Heart right ventricle (tissue), 16 donors: Measurements from ENCODE around the gene VANGL2. TPM values are rescaled to one million over a fixed set of nuclear protein-coding genes. Genes with fewer than 3 reads are reported as not detected.

ENCODE experiments used
- ATAC-seq, 8 donors: fragments of 200-7000 bp; cut with Tn5 transposase; one replicate each; pipeline ENCODE4 v1.9.1; 2020; ENCODE audit warnings: mild to moderate bottlenecking in 8 of 8, moderate library complexity in 8 of 8, moderate number of reproducible peaks in 1 of 8
- DNase-seq, 2 donors: peaks; one replicate each; pipeline ENCODE4 v3.0.0-alpha.2; 2020
- H3K27ac ChIP-seq, 10 donors: fragments of 200-600 bp; sonication (generic) in 2 of 10; one replicate each; pipeline versions ENCODE4 v1.5.0 to v1.8.0; 2020 to 2022; ENCODE audit warnings: mild to moderate bottlenecking in 3 of 10
- H3K27me3 ChIP-seq, 7 donors: fragments of 200-600 bp; one replicate each; pipeline ENCODE4 v1.8.0; 2021 to 2022; ENCODE audit warnings: mild to moderate bottlenecking in 2 of 7
- H3K36me3 ChIP-seq, 9 donors: fragments of 200-600 bp; sonication (generic) in 1 of 9; one replicate each; pipeline versions ENCODE4 v1.5.0 to v1.8.0; 2020 to 2022; ENCODE audit warnings: mild to moderate bottlenecking in 2 of 9
- H3K4me1 ChIP-seq, 9 donors: fragments of 200-600 bp; sonication (generic) in 1 of 9; one replicate each; pipeline versions ENCODE4 v1.5.0 to v1.8.0; 2020 to 2022; ENCODE audit warnings: mild to moderate bottlenecking in 4 of 9
- H3K4me3 ChIP-seq, 10 donors: fragments of 200-600 bp; sonication (generic) in 2 of 10; one replicate each; pipeline versions ENCODE4 v1.5.0 to v1.8.0; 2020 to 2022; ENCODE audit warnings: mild to moderate bottlenecking in 7 of 10, moderate library complexity in 2 of 10
- H3K9me3 ChIP-seq, 11 donors: fragments of 200-600 bp in 10 of 11; sonication (generic) in 2 of 11; one replicate each; pipeline versions ENCODE4 v1.5.0 to v1.8.0; 2013 to 2022; ENCODE audit warnings: mild to moderate bottlenecking in 2 of 11, control low read depth in 1 of 11, moderate library complexity in 1 of 11
- WGBS, 2 donors: extraction: QIAGEN DNeasy Blood & Tissue Kit; methylation state at CpG; one replicate each; pipeline ENCODE4 v1.1.7; 2013; ENCODE audit warnings: inconsistent platforms in 1 of 2; 5-methylcytosine and 5-hydroxymethylcytosine counted together
- intact Hi-C, 10 donors: fragments of 100-400 bp; cut with DNase I; formaldehyde crosslinking; loops; one replicate each; pipeline versions ENCODE4 v1.11.1 to v1.14.2; 2022
- polyA plus RNA-seq, 2 donors: library from polyadenylated mRNA; stranded (reverse); fragments of 200-250 nt; gene quantifications; one replicate each; pipeline ENCODE4 v1.2.3, GENCODE V29; 2013
- total RNA-seq, 10 donors: library from RNA; stranded (reverse); fragmentation: NEBNext Ultra II Directional in 3 of 10; extraction: Animal tissue kit (Norgen Biotek cat#: 25700) in 3 of 10; gene quantifications; one replicate each; pipeline versions ENCODE4 v1.2.1 to v1.2.4, GENCODE V29; 2021 to 2023
- TF ChIP-seq, protein P1 (sequence below), 9 donors: fragments of 200-600 bp; sonication (generic) in 2 of 9; IDR thresholded peaks; one replicate each; pipeline versions ENCODE4 v1.5.0 to v1.8.0; 2021 to 2022; ENCODE audit warnings: antibody characterized with exemption in 9 of 9, mild to moderate bottlenecking in 5 of 9, moderate library complexity in 1 of 9
- donor health status: Arrhythmogenic right ventricular cardiomyopathy.
- donor health status: ischemic (EF 13 %, LVEDD 7.1; RV severe dilation, severe dysfunction).
- donor health status: healthy with polysubstance abuse.
- donor health status: DM: no; HTN: yes; CAD: no.
- donor health status: DM: no; HTN: no; CAD: no.
- donor health status: ischemic (EF 25% LVEDD 6.9; RV normal size, moderate dysfunction).
- donor health status: ischemic (EF 25% LVEDD 5.7; RV mildly dilated, moderate dysfunction).
- donor health status: healthy.
- donor health status: DM: yes; HTN: yes; CAD: no.
- donor health status: Ischemic cardiomyopathy.
- donor health status: ischemic (EF 35%, LVEDD 5.7; RV mildly dilated, moderate dysfunction).
- donor health status: nonischemic (EF 11% LVEDD 7.7; RV severe dilation, severe dysfunction).
- donor health status: DM: yes; HTN: yes; CAD: no.
- donor health status: PGD.
- donor health status: ischemic (EF 29% LVEDD 5.4; RV normal size, mild dysfunction).
- donor health status: nonischemic (EF 23%, LVEDD 6.1; RV moderate dilation, normal function).

Gene VANGL2
- total and polyA plus RNA-seq, 12 donors = 0.68 to 4.1 (median 1.9) TPM

DNA sequence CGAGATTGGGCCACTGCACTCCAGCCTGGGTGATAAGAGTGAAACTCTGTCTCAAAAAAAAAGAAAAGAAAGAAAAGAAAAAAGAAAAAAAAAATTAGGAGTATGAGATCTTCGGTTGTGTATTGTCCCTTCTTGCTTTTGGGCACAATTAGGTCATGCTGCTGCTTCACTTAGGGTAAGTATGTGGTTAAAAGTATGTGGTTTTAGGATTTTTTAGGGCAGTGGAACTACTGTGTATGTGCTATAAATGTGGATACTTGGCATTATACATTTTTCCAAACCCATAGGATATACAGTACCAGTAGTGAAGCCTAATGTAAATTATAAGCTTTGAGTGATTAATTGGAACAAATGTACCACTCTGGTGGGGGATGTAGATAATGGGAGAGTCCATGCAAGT lies 31.2 kb downstream of the VANGL2 start:
- intact Hi-C loops = no loop called here
- H3K27ac ChIP-seq = no peak overlapping the region

DNA sequence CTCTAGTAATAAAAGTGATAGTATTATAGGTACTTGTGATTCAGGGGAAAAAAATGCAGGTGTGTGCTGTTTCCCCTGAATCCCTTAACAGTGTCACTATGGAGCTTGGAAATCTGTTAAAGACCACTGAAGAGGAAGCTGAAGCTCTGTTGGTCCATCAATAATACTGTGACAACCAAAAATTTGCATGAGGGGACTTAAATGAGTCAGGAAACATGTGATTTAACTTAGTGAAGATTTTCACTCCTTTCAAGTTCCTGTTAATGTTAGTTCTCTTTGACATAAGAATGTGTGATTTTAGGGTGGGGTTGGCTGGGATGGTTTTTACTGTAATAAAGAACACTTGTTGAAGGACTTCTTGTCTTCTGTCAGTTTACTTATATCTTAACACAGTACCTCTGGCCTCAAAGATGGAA lies 32.0 kb downstream of the VANGL2 start:
- no peaks in the 10 kb centered on the region for H3K36me3 ChIP-seq
- peaks cover 0 to 42% (median 9%) of the 10 kb centered on the region in 9 donors for H3K4me1 ChIP-seq
- no peaks in the 10 kb centered on the region for H3K9me3 ChIP-seq
- H3K27ac ChIP-seq = peak overlapping the region in 1 of 10 donors; percentile 74
- ATAC-seq (no peak), DNase-seq (no peak)
- no peak overlapping the region for H3K4me3 ChIP-seq
- intact Hi-C loops = loop anchor here in 1 of 10 donors (2.0 kb wide), 1 partner anchor 174 kb away; no protein-coding TSS in a partner anchor
- no peaks in the 10 kb centered on the region for H3K27me3 ChIP-seq
- TF ChIP-seq, protein P1, sequence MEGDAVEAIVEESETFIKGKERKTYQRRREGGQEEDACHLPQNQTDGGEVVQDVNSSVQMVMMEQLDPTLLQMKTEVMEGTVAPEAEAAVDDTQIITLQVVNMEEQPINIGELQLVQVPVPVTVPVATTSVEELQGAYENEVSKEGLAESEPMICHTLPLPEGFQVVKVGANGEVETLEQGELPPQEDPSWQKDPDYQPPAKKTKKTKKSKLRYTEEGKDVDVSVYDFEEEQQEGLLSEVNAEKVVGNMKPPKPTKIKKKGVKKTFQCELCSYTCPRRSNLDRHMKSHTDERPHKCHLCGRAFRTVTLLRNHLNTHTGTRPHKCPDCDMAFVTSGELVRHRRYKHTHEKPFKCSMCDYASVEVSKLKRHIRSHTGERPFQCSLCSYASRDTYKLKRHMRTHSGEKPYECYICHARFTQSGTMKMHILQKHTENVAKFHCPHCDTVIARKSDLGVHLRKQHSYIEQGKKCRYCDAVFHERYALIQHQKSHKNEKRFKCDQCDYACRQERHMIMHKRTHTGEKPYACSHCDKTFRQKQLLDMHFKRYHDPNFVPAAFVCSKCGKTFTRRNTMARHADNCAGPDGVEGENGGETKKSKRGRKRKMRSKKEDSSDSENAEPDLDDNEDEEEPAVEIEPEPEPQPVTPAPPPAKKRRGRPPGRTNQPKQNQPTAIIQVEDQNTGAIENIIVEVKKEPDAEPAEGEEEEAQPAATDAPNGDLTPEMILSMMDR (IDR thresholded peaks at IDR 0.05) = no peak

More for the DNA sequence above, 31.2 kb downstream of the VANGL2 start:
- TF ChIP-seq, protein P1 (IDR thresholded peaks at IDR 0.05) = no peak
- H3K9me3 ChIP-seq = no peaks in the 10 kb centered on the region
- 91 to 95% methylated on average over 2 of the region's 2 CpGs for WGBS, 2 donors
- H3K4me1 ChIP-seq = peaks cover 0 to 35% (median 9%) of the 10 kb centered on the region in 9 donors
- ATAC-seq (no peak), DNase-seq (no peak)
- H3K36me3 ChIP-seq = peaks cover 0 to 1% (median 0%) of the 10 kb centered on the region in 9 donors
- H3K4me3 ChIP-seq = no peak overlapping the region
- no peaks in the 10 kb centered on the region for H3K27me3 ChIP-seq

DNA sequence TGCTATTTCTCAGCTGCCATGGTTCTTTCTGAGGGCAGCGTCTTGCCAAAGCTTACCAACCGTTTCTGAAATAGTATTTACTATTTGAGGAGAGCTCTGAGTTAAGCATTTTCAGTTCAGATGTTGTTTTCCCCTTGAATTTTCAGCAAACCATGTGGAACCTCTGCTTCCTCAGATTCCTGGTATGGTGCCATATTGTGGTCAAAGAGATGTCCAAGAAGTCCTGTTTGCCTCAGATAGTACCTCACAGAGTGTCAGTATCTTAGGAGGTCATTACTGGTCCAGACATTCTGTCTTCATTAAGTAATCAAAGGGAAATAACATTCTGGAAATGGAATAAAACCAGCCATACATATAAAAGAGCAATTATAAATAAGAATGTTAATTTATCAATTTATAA lies 36.6 kb downstream of the VANGL2 start:
- no peaks in the 10 kb centered on the region for H3K9me3 ChIP-seq
- no peaks in the 10 kb centered on the region for H3K27me3 ChIP-seq
- WGBS, 2 donors = 66 to 87% methylated on average over 2 of the region's 2 CpGs
- ATAC-seq (no peak), DNase-seq (no peak)
- TF ChIP-seq, protein P1 (IDR thresholded peaks at IDR 0.05) = no peak
- H3K36me3 ChIP-seq = no peaks in the 10 kb centered on the region
- peaks cover 0 to 24% (median 0%) of the 10 kb centered on the region in 9 donors for H3K4me1 ChIP-seq
- intact Hi-C loops = no loop called here
- H3K27ac ChIP-seq = peak overlapping the region in 1 of 10 donors; percentile 81
- H3K4me3 ChIP-seq = no peak overlapping the region

DNA sequence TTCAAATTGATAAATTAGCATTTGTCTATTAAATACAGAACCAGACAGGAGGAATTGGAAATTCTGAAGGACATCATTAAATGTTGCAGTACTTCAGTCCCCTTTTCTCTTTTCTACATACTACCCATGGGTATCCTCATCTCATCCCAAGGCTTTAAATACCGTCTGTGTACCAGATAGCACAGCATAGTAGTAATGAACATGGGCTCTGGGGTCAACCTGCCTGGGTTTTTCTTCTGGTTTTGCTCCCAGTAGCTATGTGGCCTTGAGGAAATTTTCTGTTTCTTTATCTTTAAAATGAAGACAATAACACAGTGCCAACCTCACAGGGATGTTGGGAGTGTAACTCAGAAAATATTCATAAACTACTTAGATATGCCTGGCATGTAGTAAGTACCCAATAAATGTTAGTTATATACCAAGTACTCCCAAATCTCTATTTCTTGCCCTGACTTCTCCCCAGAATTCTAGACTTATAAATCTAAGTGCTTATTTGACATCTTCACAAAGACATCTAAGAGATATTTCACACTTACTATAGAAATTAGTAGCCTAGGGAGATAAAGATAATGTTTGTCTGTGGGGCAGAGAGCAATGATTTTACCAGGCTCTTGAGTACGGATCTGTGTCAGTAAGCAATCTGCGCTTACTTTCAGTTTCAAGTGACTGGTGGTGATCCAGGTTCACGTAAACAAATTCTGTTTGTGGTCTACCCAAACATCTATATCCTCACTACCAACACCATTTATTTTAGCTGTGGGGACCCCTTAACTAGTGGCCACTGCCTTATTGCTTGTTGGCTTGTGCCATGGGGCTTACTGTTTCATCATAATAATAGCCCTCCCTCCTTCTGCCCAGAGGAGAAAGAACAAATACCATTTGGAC lies 37.3 kb downstream of the VANGL2 start:
- H3K4me3 ChIP-seq = peak overlapping the region in 5 of 10 donors; percentile 11 to 36 (median 20)
- DNase-seq (no peak), ATAC-seq (peak in 1 of 8 donors; percentile 50)
- H3K4me1 ChIP-seq = peaks cover 0 to 19% (median 0%) of the 10 kb centered on the region in 9 donors
- H3K27ac ChIP-seq = peak overlapping the region in 5 of 10 donors; percentile 4 to 81 (median 29)
- H3K36me3 ChIP-seq = no peaks in the 10 kb centered on the region
- H3K9me3 ChIP-seq = no peaks in the 10 kb centered on the region
- WGBS, 2 donors = 62 to 64% methylated on average over 4 of the region's 4 CpGs
- no peaks in the 10 kb centered on the region for H3K27me3 ChIP-seq
- TF ChIP-seq, protein P1 (IDR thresholded peaks at IDR 0.05) = no peak
- intact Hi-C loops = no loop called here
